ENCODE results near the gene RASSF9.

The RASSF9 gene

GRCh38 chr12:85759091-85759490 is 77.1 kb downstream of the RASSF9 start:
- no peak for DNase-seq (ENCODE audit: low spot score)
- TF ChIP-seq, protein P1, sequence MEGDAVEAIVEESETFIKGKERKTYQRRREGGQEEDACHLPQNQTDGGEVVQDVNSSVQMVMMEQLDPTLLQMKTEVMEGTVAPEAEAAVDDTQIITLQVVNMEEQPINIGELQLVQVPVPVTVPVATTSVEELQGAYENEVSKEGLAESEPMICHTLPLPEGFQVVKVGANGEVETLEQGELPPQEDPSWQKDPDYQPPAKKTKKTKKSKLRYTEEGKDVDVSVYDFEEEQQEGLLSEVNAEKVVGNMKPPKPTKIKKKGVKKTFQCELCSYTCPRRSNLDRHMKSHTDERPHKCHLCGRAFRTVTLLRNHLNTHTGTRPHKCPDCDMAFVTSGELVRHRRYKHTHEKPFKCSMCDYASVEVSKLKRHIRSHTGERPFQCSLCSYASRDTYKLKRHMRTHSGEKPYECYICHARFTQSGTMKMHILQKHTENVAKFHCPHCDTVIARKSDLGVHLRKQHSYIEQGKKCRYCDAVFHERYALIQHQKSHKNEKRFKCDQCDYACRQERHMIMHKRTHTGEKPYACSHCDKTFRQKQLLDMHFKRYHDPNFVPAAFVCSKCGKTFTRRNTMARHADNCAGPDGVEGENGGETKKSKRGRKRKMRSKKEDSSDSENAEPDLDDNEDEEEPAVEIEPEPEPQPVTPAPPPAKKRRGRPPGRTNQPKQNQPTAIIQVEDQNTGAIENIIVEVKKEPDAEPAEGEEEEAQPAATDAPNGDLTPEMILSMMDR (IDR thresholded peaks at IDR 0.05), result no peak
- no peak overlapping the region for H3K27ac ChIP-seq

DNA sequence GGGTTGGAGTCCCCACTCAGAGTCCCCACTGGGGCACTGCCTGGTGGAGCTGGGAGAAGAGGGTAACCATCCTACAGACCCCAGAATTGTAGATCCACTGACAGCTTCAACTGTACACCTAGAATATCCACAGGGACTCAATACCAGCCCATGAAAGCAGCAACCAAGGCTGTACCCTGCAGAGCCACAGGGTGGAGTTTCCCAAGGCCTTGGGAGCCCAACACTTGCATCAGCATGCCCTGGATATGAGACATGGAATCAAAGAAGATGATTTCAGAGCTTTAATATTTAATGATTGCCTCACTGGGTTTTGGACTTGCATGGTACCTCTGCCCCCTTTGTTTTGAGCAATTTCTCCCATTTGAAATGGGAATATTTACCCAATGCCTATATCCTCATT is 80.4 kb downstream of the RASSF9 start:
- no peak overlapping the region for H3K4me3 ChIP-seq
- H3K27ac ChIP-seq, result no peak overlapping the region
- DNase-seq (ENCODE audit: low spot score), result no peak
- TF ChIP-seq, protein P1 (IDR thresholded peaks at IDR 0.05), result no peak

More at GRCh38 chr12:85759091-85759490, 77.1 kb downstream of the RASSF9 start:
- H3K4me3 ChIP-seq, result no peak overlapping the region

All from coronary artery (tissue), 2 donors.